Thoracic aorta (tissue), 2 donors: ENCODE results near the gene ATL1. TPM values are rescaled to one million over a fixed set of nuclear protein-coding genes. Genes with fewer than 3 reads are reported as not detected.
A peak's percentile ranks its signal among the peaks of the same experiment; 100 is the strongest.

ENCODE experiments used
- ATAC-seq: fragments of 150-250 bp; one replicate; pipeline ENCODE4 v1.8.0; 2017; ENCODE audit warnings: low read depth; ENCODE audit not compliant: insufficient number of reproducible peaks, low FRiP score
- DNase-seq: peaks from one replicate; pipeline ENCODE4 v3.0.0-alpha.2; 2020; ENCODE audit warnings: low spot score
- H3K27ac ChIP-seq, 2 donors: fragments of 200-600 bp; sonication (generic); 1 replicate in 1 of 2; 2 replicates in 1 of 2; pipeline ENCODE4 v1.5.1; 2016; ENCODE audit warnings: mild to moderate bottlenecking in 2 of 2, moderate library complexity in 2 of 2
- H3K27me3 ChIP-seq: fragments of 200-600 bp; sonication (generic); replicated peaks from 2 replicates; pipeline ENCODE4 v1.6.0; 2016; ENCODE audit warnings: mild to moderate bottlenecking; ENCODE audit not compliant: insufficient read depth
- H3K36me3 ChIP-seq: fragments of 200-600 bp; sonication (generic); one replicate; pipeline ENCODE4 v1.5.1; 2016
- H3K4me1 ChIP-seq, 2 donors: fragments of 200-600 bp; sonication (generic); 1 replicate in 1 of 2; 2 replicates in 1 of 2; pipeline versions ENCODE4 v1.5.1 to v1.6.0; 2016; ENCODE audit warnings: low read depth in 2 of 2, mild to moderate bottlenecking in 1 of 2; ENCODE audit not compliant: control insufficient read depth in 1 of 2
- H3K4me3 ChIP-seq: fragments of 200-600 bp; sonication (generic); 2 replicates; pipeline ENCODE4 v1.5.1; 2016; ENCODE audit warnings: mild to moderate bottlenecking
- H3K9me3 ChIP-seq: fragments of 200-600 bp; sonication (generic); 2 replicates; pipeline ENCODE4 v1.5.1; 2016
- CTCF ChIP-seq: fragments of 200-600 bp; sonication (generic); IDR thresholded peaks from one replicate; pipeline ENCODE4 v1.5.1; 2019; ENCODE audit warnings: antibody characterized with exemption
- total RNA-seq, 2 donors: library from RNA; depleted of rRNA; stranded (reverse); fragments of >200 nt; gene quantifications; one replicate each; pipeline versions ENCODE4 v1.1.0 to v1.2.3, GENCODE V29; 2016

Gene ATL1
- total RNA-seq, result 10 to 100 TPM in 1 of 2 donors, 1 to 10 TPM in 1; 9.5 to 14.3 TPM

- Histone ChIP-seq H3K27me3 (no peaks in the 10 kb centered on the region), H3K27ac (peak within 1 kb of the TSS; percentile 83 to 97), H3K4me1 (peaks cover 3 to 11% of the 10 kb centered on the region in 2 donors), H3K36me3 (no peaks in the 10 kb centered on the region), H3K9me3 (no peaks in the 10 kb centered on the region), H3K4me3 (peak within 1 kb of the TSS; percentile 74)
- peak; percentile 19 for DNase-seq
- TF ChIP-seq CTCF, result no peak
- ATAC-seq, result peak; percentile 69
These were observed at the start of gene ATL1 for GRCh38 chr14:50559990-50560930. TSS of gene ATL1 (plus strand) at chr14:50560145. CDS start at chr14:50560266, 121 bp downstream.

- no peak for TF ChIP-seq CTCF
- no peak overlapping the region for H3K27ac ChIP-seq
- no peak for ATAC-seq
These were observed 49.8 kb upstream of the ATL1 start for GRCh38 chr14:50510157-50510556.

GRCh38 chr14:50512463-50512862 lies 47.5 kb upstream of the ATL1 start:
- no peaks in the 10 kb centered on the region for H3K9me3 ChIP-seq
- no peaks in the 10 kb centered on the region for H3K27me3 ChIP-seq
- DNase-seq, result no peak
- ATAC-seq, result no peak
- no peak overlapping the region for H3K27ac ChIP-seq
- H3K4me3 ChIP-seq, result no peak overlapping the region
- no peaks in the 10 kb centered on the region for H3K36me3 ChIP-seq
- H3K4me1 ChIP-seq, result no peaks in the 10 kb centered on the region
- TF ChIP-seq CTCF, result no peak

More at GRCh38 chr14:50510157-50510556, 49.8 kb upstream of the ATL1 start:
- Histone ChIP-seq H3K4me1 (no peaks in the 10 kb centered on the region), H3K27me3 (no peaks in the 10 kb centered on the region), H3K9me3 (no peaks in the 10 kb centered on the region), H3K36me3 (no peaks in the 10 kb centered on the region), H3K4me3 (no peak overlapping the region)
- no peak for DNase-seq

- TF ChIP-seq CTCF, result no peak
- Histone ChIP-seq H3K36me3 (no peaks in the 10 kb centered on the region), H3K4me3 (no peak overlapping the region), H3K4me1 (peaks cover under 1 to 4% of the 10 kb centered on the region in 2 donors), H3K27me3 (no peaks in the 10 kb centered on the region), H3K9me3 (no peaks in the 10 kb centered on the region), H3K27ac (no peak overlapping the region)
- DNase-seq (no peak), ATAC-seq (no peak)
These were observed 43.9 kb upstream of the ATL1 start for GRCh38 chr14:50516091-50516490.

GRCh38 chr14:50520947-50521815 lies 38.8 kb upstream of the ATL1 start:
- Histone ChIP-seq H3K4me1 (peaks cover 19 to 31% of the 10 kb centered on the region in 2 donors), H3K9me3 (no peaks in the 10 kb centered on the region), H3K4me3 (peak overlapping the region; percentile 33), H3K27me3 (no peaks in the 10 kb centered on the region), H3K27ac (peak overlapping the region in 1 of 2 donors; percentile 46), H3K36me3 (no peaks in the 10 kb centered on the region)
- no peak for TF ChIP-seq CTCF
- peak; percentile 25 for DNase-seq
- ATAC-seq, result peak; percentile 50
